Left lung (tissue), 10 donors: Measurements from ENCODE around the gene CUEDC1. TPM values are rescaled to one million over a fixed set of nuclear protein-coding genes. Genes with fewer than 3 reads are reported as not detected.

Experiments
- ATAC-seq: fragments of 200-7000 bp; cut with Tn5 transposase; one replicate; pipeline ENCODE4 v1.9.1; 2020; ENCODE audit warnings: moderate library complexity
- DNase-seq, 4 donors: peaks; one replicate each; pipeline ENCODE4 v3.0.0-alpha.2; 2013 to 2020
- H3K27ac ChIP-seq, 2 donors: fragments of 200-600 bp; sonication (generic) in 1 of 2; one replicate each; pipeline versions ENCODE4 v1.5.0 to v1.8.0; 2020 to 2021
- H3K27me3 ChIP-seq, 2 donors: fragments of 200-600 bp; sonication (generic) in 1 of 2; one replicate each; pipeline versions ENCODE4 v1.5.0 to v1.8.0; 2020 to 2021
- H3K36me3 ChIP-seq, 2 donors: fragments of 200-600 bp; sonication (generic) in 1 of 2; one replicate each; pipeline versions ENCODE4 v1.5.0 to v1.8.0; 2020 to 2021
- H3K4me1 ChIP-seq, 2 donors: fragments of 200-600 bp; one replicate each; pipeline ENCODE4 v1.8.0; 2021
- H3K4me3 ChIP-seq, 2 donors: fragments of 200-600 bp; sonication (generic) in 1 of 2; one replicate each; pipeline versions ENCODE4 v1.5.0 to v1.8.0; 2020 to 2021; ENCODE audit warnings: mild to moderate bottlenecking in 1 of 2
- H3K9me3 ChIP-seq, 2 donors: fragments of 200-600 bp; sonication (generic) in 1 of 2; one replicate each; pipeline versions ENCODE4 v1.5.0 to v1.8.0; 2020 to 2021
- intact Hi-C, 2 donors: fragments of 100-400 bp; cut with DNase I; formaldehyde crosslinking; loops; one replicate each; pipeline versions ENCODE4 v1.11.2 to v1.14.2; 2022
- polyA plus RNA-seq, 6 donors: library from polyadenylated mRNA; unstranded; fragments of 120-200 nt; gene quantifications; one replicate each; pipeline ENCODE4 v1.2.1, GENCODE V29; 2013; ENCODE audit not compliant: insufficient read length in 6 of 6
- total RNA-seq, 2 donors: library from RNA; stranded (reverse); fragmentation: NEBNext Ultra II Directional; extraction: Animal tissue kit (Norgen Biotek cat#: 25700); gene quantifications; one replicate each; pipeline ENCODE4 v1.2.1, GENCODE V29; 2021
- TF ChIP-seq, protein P1 (sequence below), 2 donors: fragments of 200-600 bp; sonication (generic) in 1 of 2; IDR thresholded peaks; one replicate each; pipeline versions ENCODE4 v1.5.0 to v1.8.0; 2021; ENCODE audit warnings: antibody characterized with exemption in 2 of 2
- donor health status: DM: no; HTN: yes; CAD: no.
- donor health status: DM: no; HTN: no; CAD: no.

CUEDC1 gene
- total and polyA plus RNA-seq, 8 donors, result 38.2 to 47.7 (median 42.6) TPM

DNA sequence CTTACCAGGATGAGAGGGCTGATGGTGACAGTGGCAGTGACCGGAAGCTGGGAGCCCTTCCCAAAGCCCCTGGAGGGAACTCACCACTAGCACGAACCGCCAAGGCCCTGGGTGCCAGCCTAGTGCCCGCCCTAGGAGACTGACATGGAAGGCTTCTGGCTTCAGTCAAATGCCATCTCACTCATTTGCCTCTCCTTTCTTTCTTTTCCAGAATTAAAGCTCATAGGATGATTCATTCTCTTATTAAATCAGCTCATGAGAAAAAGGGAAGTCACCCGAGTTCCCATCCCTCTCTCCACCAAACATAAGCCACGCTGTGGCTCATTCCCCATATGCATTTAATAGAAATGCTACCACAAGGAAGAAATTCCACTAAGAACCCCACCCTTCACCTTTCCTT, 12.1 kb downstream of the CUEDC1 start:
- Histone ChIP-seq H3K36me3 (no peaks in the 10 kb centered on the region), H3K4me1 (peaks cover 32 to 69% of the 10 kb centered on the region in 2 donors), H3K9me3 (no peaks in the 10 kb centered on the region), H3K27me3 (no peaks in the 10 kb centered on the region), H3K4me3 (no peak overlapping the region), H3K27ac (peak overlapping the region in 1 of 2 donors; percentile 18)
- ATAC-seq (no peak), DNase-seq (no peak)
- TF ChIP-seq, protein P1, sequence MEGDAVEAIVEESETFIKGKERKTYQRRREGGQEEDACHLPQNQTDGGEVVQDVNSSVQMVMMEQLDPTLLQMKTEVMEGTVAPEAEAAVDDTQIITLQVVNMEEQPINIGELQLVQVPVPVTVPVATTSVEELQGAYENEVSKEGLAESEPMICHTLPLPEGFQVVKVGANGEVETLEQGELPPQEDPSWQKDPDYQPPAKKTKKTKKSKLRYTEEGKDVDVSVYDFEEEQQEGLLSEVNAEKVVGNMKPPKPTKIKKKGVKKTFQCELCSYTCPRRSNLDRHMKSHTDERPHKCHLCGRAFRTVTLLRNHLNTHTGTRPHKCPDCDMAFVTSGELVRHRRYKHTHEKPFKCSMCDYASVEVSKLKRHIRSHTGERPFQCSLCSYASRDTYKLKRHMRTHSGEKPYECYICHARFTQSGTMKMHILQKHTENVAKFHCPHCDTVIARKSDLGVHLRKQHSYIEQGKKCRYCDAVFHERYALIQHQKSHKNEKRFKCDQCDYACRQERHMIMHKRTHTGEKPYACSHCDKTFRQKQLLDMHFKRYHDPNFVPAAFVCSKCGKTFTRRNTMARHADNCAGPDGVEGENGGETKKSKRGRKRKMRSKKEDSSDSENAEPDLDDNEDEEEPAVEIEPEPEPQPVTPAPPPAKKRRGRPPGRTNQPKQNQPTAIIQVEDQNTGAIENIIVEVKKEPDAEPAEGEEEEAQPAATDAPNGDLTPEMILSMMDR (IDR thresholded peaks at IDR 0.05), result no peak
- intact Hi-C loops, result no loop called here

DNA sequence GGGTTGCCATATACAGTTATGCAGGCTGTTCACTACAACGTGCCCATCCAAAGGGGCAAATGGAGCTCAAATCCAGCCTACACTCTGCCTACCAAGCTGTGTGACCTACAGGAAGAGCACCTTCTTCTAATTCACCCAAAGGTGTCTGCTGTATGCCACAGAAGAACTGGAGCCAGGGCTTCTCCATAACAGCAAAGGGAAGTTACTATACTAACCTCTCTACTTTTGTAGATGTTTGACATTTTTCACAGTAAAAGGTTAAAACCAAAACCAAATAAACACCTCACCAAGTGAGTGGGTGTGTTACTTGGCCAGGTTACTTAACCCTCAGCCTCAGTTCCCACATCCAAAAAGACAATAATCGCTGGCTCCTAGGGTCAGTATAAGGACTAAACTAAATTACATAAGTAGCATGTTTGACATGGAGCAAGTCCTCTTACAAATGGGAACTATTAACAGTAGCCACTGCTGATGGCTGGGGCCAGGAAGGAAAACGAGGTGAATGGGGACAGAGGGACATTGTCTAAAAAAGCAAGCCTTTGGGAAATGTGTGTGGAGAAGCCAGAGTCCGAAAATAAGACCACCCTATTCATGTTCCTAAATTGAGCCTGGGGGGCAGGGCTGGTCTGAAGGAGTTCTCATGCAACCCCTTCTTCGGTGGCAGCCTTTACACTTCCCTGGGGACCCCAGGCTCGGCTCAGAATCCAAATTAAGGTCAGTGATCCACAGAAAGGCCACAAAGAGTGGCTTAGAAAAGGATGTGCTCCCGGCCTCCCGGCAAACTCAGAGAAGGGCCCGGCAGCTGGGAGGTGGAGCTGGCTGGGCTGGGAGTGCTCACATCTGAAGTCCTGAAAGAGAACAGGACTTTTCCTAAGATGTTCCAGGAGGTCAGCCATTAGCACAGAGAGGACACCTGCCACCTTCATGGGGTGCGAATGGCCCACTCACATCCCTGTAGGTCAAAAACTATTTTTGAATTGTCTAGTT, 13.5 kb downstream of the CUEDC1 start:
- Histone ChIP-seq H3K9me3 (no peaks in the 10 kb centered on the region), H3K4me1 (peaks cover 18 to 66% of the 10 kb centered on the region in 2 donors), H3K36me3 (no peaks in the 10 kb centered on the region), H3K27ac (peak overlapping the region in 1 of 2 donors; percentile 50), H3K27me3 (no peaks in the 10 kb centered on the region), H3K4me3 (no peak overlapping the region)
- DNase-seq (no peak), ATAC-seq (peak; percentile 27)
- intact Hi-C loops, result no loop called here
- TF ChIP-seq, protein P1 (IDR thresholded peaks at IDR 0.05), result no peak

DNA sequence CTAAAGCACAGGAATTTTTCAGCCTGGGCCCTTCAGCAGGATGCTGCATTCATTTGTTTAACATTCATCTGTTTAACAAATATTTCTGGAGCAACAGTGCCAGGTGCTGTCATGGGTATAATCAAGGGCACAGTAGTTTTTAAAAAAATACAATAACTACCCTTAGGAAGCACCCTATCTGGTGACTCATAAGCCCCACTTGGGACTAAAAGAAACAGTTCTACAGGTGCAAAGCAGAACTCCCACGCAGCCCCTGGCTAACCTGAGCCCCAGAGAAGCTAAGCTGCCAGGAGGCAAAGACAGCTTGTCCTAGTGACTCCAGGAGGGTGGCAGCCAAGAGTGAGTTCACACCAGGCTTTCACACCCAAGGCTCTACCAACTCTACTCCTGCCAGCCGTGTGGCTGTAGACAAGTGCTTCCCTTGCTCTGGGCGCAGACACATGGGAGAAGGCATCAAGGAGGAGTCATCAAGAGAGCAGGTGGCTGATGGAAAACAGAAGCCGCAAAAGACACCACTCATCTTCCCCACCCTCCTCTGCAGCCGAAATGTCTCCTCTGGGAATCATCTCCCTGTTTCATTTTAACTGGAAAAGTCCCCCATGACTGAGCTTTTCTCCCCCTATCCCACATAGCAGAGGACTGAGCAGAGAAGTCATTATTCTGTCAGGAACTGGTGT, 14.4 kb downstream of the CUEDC1 start:
- Histone ChIP-seq H3K4me3 (no peak overlapping the region), H3K9me3 (no peaks in the 10 kb centered on the region), H3K36me3 (no peaks in the 10 kb centered on the region), H3K27ac (peak overlapping the region in 1 of 2 donors; percentile 50), H3K27me3 (no peaks in the 10 kb centered on the region), H3K4me1 (peaks cover 24 to 66% of the 10 kb centered on the region in 2 donors)
- TF ChIP-seq, protein P1 (IDR thresholded peaks at IDR 0.05), result no peak
- no peak for DNase-seq
- intact Hi-C loops, result no loop called here
- peak; percentile 57 for ATAC-seq

DNA sequence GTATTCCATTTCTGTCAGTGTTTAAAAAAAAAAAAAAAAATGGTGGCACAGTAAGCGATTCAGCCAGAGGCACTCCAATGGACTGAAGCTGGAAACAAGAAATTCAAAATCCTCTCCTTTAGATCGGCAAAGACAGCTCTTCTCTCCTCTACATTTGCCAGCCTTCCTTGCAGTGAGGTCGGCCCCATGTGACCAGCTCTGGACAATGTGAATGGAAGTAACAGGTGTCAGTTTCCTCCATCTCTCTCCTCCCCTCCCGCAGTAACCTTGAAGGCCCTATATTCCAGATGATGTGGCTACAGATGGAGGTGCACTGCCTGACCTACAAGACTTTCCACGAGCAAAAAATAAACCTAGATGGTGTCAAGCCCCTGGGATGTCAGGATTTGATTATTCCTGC, 15.0 kb downstream of the CUEDC1 start:
- ATAC-seq (no peak), DNase-seq (no peak)
- H3K9me3 ChIP-seq, result no peaks in the 10 kb centered on the region
- H3K4me1 ChIP-seq, result peaks cover 29 to 66% of the 10 kb centered on the region in 2 donors
- peak overlapping the region in 1 of 2 donors; percentile 50 for H3K27ac ChIP-seq
- TF ChIP-seq, protein P1 (IDR thresholded peaks at IDR 0.05), result no peak
- no peak overlapping the region for H3K4me3 ChIP-seq
- no peaks in the 10 kb centered on the region for H3K36me3 ChIP-seq
- no peaks in the 10 kb centered on the region for H3K27me3 ChIP-seq
- intact Hi-C loops, result no loop called here

DNA sequence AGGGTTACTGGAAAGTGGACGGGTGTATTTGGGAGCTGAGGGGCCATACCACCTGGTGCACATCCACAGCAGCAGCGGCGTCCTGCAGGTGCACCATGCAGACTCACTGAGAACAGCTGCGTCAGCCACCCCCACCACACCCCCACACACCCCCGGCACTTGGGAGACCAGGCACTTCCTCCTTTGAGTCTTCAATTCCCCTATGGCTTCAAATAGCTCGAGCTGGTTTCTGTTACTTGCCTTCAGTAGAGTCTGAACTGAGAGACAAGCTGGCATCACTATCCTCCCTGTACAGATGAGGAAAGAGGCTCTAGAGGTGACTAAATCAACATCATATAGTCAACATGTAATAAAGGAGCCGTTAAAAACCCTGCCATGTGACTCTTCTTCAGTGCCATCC, 15.4 kb downstream of the CUEDC1 start:
- intact Hi-C loops, result no loop called here
- Histone ChIP-seq H3K27ac (no peak overlapping the region), H3K4me3 (no peak overlapping the region), H3K36me3 (no peaks in the 10 kb centered on the region), H3K9me3 (no peaks in the 10 kb centered on the region), H3K27me3 (no peaks in the 10 kb centered on the region), H3K4me1 (peaks cover 29 to 64% of the 10 kb centered on the region in 2 donors)
- TF ChIP-seq, protein P1 (IDR thresholded peaks at IDR 0.05), result no peak
- DNase-seq, result peak in 2 of 4 donors; percentile 72 to 88
- peak; percentile 13 for ATAC-seq
